SK-N-SH (cell line): ENCODE data around the gene ALDH4A1. TPM values are rescaled to one million over a fixed set of nuclear protein-coding genes. Genes with fewer than 3 reads are reported as not detected.

Experiments used
- CTCF ChIA-PET: fragments of 300-600, 350-600 bp; formaldehyde crosslinking; extraction: SDS; loops from one replicate; lab custom pipeline; 2021; lab: Yijun Ruan, JAX
- POLR2A ChIA-PET: fragments of 350-600 bp; sonication (Branson Sonifier 250); formaldehyde crosslinking; extraction: SDS; loops from one replicate; lab custom pipeline; 2020; ENCODE audit warnings: antibody characterized with exemption, inconsistent platforms; lab: Yijun Ruan, JAX
- DNase-seq: peaks from one replicate; pipeline ENCODE4 v3.0.0; 2012
- H2AFZ ChIP-seq: fragments of 200-600 bp; sonication (generic); 2 replicates; pipeline ENCODE4 v1.8.1; 2016; ENCODE audit warnings: antibody characterized with exemption, mild to moderate bottlenecking, low read depth
- H3F3A ChIP-seq: fragments of 200-600 bp; sonication (generic); replicated peaks from 2 replicates; pipeline ENCODE3; 2016; ENCODE audit warnings: antibody characterized with exemption, mild to moderate bottlenecking; ENCODE audit not compliant: insufficient read depth
- H3K27ac ChIP-seq, 2 experiments: fragments of 200-500 bp in 1 of 2; fragments of 200-600 bp in 1 of 2; sonication (Bioruptor generic) in 1 of 2; sonication (generic), shearing (Covaris generic) in 1 of 2; 2 replicates each; pipeline versions ENCODE4 v1.5.1 to v1.6.1; 2014 to 2016; ENCODE audit warnings: low read depth in 2 of 2, inconsistent platforms in 1 of 2, low read length in 1 of 2, mild to moderate bottlenecking in 1 of 2, mixed read lengths in 1 of 2
- H3K27me3 ChIP-seq: fragments of 200-600 bp; sonication (generic), shearing (Covaris generic); 2 replicates; pipeline ENCODE4 v1.6.1; 2016; ENCODE audit warnings: mixed run types; ENCODE audit not compliant: insufficient read depth
- H3K36me3 ChIP-seq, 2 experiments: fragments of 200-500 bp in 1 of 2; fragments of 200-600 bp in 1 of 2; sonication (Bioruptor generic) in 1 of 2; sonication (generic) in 1 of 2; replicated peaks in 1 of 2; 2 replicates each; pipeline versions ENCODE3 to v1.5.1; 2014 to 2016; ENCODE audit warnings: low read length in 1 of 2, mild to moderate bottlenecking in 1 of 2; ENCODE audit not compliant: insufficient read depth in 2 of 2, control insufficient read depth in 1 of 2
- H3K4me1 ChIP-seq, 2 experiments: fragments of 200-500 bp in 1 of 2; fragments of 200-600 bp in 1 of 2; sonication (Bioruptor generic) in 1 of 2; sonication (generic), shearing (Covaris generic) in 1 of 2; 2 replicates each; pipeline versions ENCODE4 v1.5.1 to v1.6.1; 2014 to 2016; ENCODE audit warnings: low read depth in 1 of 2, low read length in 1 of 2, mixed run types in 1 of 2; ENCODE audit not compliant: insufficient read depth in 2 of 2, control insufficient read depth in 1 of 2
- H3K4me2 ChIP-seq: fragments of 200-600 bp; sonication (generic), shearing (Covaris generic); 2 replicates; pipeline ENCODE4 v1.6.1; 2017; ENCODE audit warnings: mixed run types
- H3K4me3 ChIP-seq, 2 experiments: fragments of 200-500 bp in 1 of 2; fragments of 200-600 bp in 1 of 2; sonication (Bioruptor generic) in 1 of 2; sonication (generic), shearing (Covaris generic) in 1 of 2; 2 replicates each; pipeline versions ENCODE4 v1.5.1 to v1.8.1; 2014 to 2016; ENCODE audit warnings: low read depth in 2 of 2, inconsistent platforms in 1 of 2, low read length in 1 of 2, mild to moderate bottlenecking in 1 of 2, mixed read lengths in 1 of 2, moderate library complexity in 1 of 2
- H3K79me2 ChIP-seq: fragments of 200-600 bp; sonication (generic); 2 replicates; pipeline ENCODE4 v1.8.1; 2017; ENCODE audit warnings: mild to moderate bottlenecking; ENCODE audit not compliant: insufficient read depth
- H3K9ac ChIP-seq: fragments of 200-600 bp; sonication (generic); 2 replicates; pipeline ENCODE4 v1.6.1; 2017; ENCODE audit warnings: mixed run types
- H3K9me2 ChIP-seq: fragments of 200-600 bp; sonication (generic); 2 replicates; pipeline ENCODE4 v1.6.1; 2017; ENCODE audit warnings: mixed run types
- H3K9me3 ChIP-seq: fragments of 200-600 bp; sonication (generic); 2 replicates; pipeline ENCODE4 v1.6.1; 2017; ENCODE audit warnings: mixed run types, mild to moderate bottlenecking, moderate library complexity
- H4K20me1 ChIP-seq: fragments of 200-600 bp; sonication (generic); 2 replicates; pipeline ENCODE4 v1.6.1; 2017; ENCODE audit warnings: mild to moderate bottlenecking, mixed run types; ENCODE audit not compliant: insufficient read depth
- ELF1 ChIP-seq: IDR thresholded peaks from 2 replicates; pipeline ENCODE4 v1.4.0; 2012
- EP300 ChIP-seq, 2 experiments: IDR thresholded peaks; 2 replicates each; pipeline versions ENCODE4 v1.4.0 to v1.6.1; 2012; ENCODE audit warnings: borderline replicate concordance in 1 of 2, low read depth in 1 of 2, low read length in 1 of 2
- EZH2phosphoT487 ChIP-seq: fragments of 200-600 bp; sonication (generic); IDR thresholded peaks from 2 replicates; pipeline ENCODE4 v1.6.1; 2017; ENCODE audit warnings: low read depth, mixed run types, mild to moderate bottlenecking, antibody characterized with exemption, moderate library complexity, borderline replicate concordance
- FOSL2 ChIP-seq: IDR thresholded peaks from 2 replicates; pipeline ENCODE4 v1.4.0; 2012; ENCODE audit warnings: low read depth, mild to moderate bottlenecking, moderate library complexity, borderline replicate concordance
- GATA2 ChIP-seq: sonication (generic); formaldehyde crosslinking; IDR thresholded peaks from 2 replicates; pipeline ENCODE4 v1.5.0; 2020; ENCODE audit warnings: mild to moderate bottlenecking, missing genetic modification reagents
- JUND ChIP-seq: IDR thresholded peaks from 2 replicates; pipeline ENCODE4 v1.4.0; 2012
- MEF2A ChIP-seq: IDR thresholded peaks from 2 replicates; pipeline ENCODE4 v1.4.0; 2012; ENCODE audit warnings: low read depth, borderline replicate concordance
- MXI1 ChIP-seq: IDR thresholded peaks from 2 replicates; pipeline ENCODE4 v1.6.1; 2012; ENCODE audit warnings: mild to moderate bottlenecking, low read depth, low read length, improper control_type of control experiment
- NRF1 ChIP-seq: IDR thresholded peaks from 2 replicates; pipeline ENCODE4 v1.6.1; 2012; ENCODE audit warnings: low read depth, mild to moderate bottlenecking, low read length
- POLR2AphosphoS5 ChIP-seq: IDR thresholded peaks from 2 replicates; pipeline ENCODE4 v1.6.1; 2012; ENCODE audit warnings: low read depth, low read length
- RAD21 ChIP-seq: IDR thresholded peaks from 2 replicates; pipeline ENCODE4 v1.6.1; 2012; ENCODE audit warnings: mild to moderate bottlenecking, low read length
- RFX5 ChIP-seq: IDR thresholded peaks from 2 replicates; pipeline ENCODE4 v1.6.1; 2012; ENCODE audit warnings: mild to moderate bottlenecking, improper control_type of control experiment, low read length
- RXRA ChIP-seq: IDR thresholded peaks from 2 replicates; pipeline ENCODE4 v1.4.0; 2012; ENCODE audit warnings: low read depth, mild to moderate bottlenecking, borderline replicate concordance
- SMC3 ChIP-seq: IDR thresholded peaks from 2 replicates; pipeline ENCODE4 v1.6.1; 2012; ENCODE audit warnings: low read depth, low read length, improper control_type of control experiment
- YY1 ChIP-seq: IDR thresholded peaks from 2 replicates; pipeline ENCODE4 v1.4.0; 2012; ENCODE audit warnings: low read depth, mild to moderate bottlenecking
- WGBS: methylation state at CpG from one replicate; pipeline ENCODE4 v1.1.6; 2017; ENCODE audit warnings: low lambda C conversion rate; 5-methylcytosine and 5-hydroxymethylcytosine counted together
- polyA plus RNA-seq, 3 experiments: library from polyadenylated mRNA; depleted of rRNA; stranded (reverse); fragments of >200 nt; gene quantifications; 2 replicates each; pipeline ENCODE4 v1.2.3, GENCODE V29; 2012
- TF ChIP-seq, protein P1 (sequence below): fragments of 150-350 bp; IDR thresholded peaks from 2 replicates; pipeline ENCODE4 v1.6.1; 2017; ENCODE audit warnings: antibody characterized with exemption, low read length, low read depth, borderline replicate concordance
- TF ChIP-seq, protein P2 (sequence below): IDR thresholded peaks from 2 replicates; pipeline ENCODE4 v1.4.0; 2012; ENCODE audit warnings: low read depth, borderline replicate concordance
- TF ChIP-seq, protein P3 (sequence below): IDR thresholded peaks from 2 replicates; pipeline ENCODE4 v1.4.0; 2012; ENCODE audit warnings: low read depth

The ALDH4A1 gene
- polyA plus RNA-seq, 1 of the 3 experiments (the other 2 are of a cell fraction), result 18.5 TPM

DNA sequence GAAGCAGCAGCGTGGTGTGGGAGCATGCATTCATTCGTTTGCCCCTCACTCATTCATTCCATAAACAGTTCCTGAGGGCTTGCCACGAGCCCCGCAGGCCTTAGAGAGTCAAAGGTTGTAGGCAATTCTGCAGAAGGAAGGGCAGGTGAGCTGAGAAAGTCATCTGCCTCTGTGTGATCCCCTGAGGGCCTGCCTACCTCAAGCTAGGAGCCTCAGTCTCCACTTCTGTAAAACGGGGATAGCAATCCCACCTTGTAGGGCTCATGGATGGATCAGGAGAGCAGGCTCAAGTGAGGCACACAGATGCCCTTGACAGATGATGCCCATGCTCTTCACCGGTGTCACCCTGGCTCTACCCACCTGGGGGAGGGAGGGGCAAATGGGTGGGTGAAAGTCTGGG lies 26.6 kb upstream of the ALDH4A1 start (continued):
- TF ChIP-seq YY1, result no peak
- no peak for TF ChIP-seq RFX5
- TF ChIP-seq FOSL2, result no peak
- TF ChIP-seq MXI1, result no peak

DNA sequence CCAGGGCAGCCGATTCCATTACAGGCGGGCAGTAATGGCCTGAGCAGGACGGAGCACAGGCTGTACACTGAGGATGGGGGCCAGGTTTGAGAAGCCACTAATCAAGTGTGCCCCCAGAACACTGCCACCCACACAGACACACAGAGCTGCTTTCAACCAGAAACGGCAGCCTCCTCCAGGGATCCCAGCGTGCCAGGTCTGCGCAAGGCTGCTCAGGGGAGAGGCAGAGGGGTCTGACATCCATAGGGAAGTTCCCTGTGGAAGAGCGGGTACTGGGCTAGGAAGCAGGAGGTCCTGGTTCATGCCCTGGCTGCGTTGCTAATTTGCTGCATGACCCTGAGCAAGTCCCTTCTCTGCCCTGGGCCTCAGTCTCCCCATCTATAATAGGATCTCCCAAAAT lies 26.1 kb upstream of the ALDH4A1 start:
- POLR2A ChIA-PET, result no interaction called here
- CTCF ChIA-PET, result interaction anchor here (0.9 to 8.4 kb wide), 3 partner anchors 16 to 22 kb away, joined by 3 to 98 read pairs (median 8); no protein-coding TSS in a partner anchor
- 93% methylated on average over 5 of the region's 8 CpGs for WGBS
- Histone ChIP-seq H4K20me1 (no peaks in the 10 kb centered on the region), H3K36me3 (no peaks in the 10 kb centered on the region), H3K27me3 (no peaks in the 10 kb centered on the region), H2AFZ (no peak overlapping the region), H3K4me1 (peaks cover 27 to 32% of the 10 kb centered on the region in 2 experiments; a peak in 3 of 4 replicates), H3K4me3 (no peak overlapping the region), H3K27ac (peak overlapping the region in 1 of 2 experiments; percentile 94; a peak in 2 of 4 replicates), H3K9me2 (no peaks in the 10 kb centered on the region), H3K79me2 (peaks cover 71% of the 10 kb centered on the region), H3F3A (no peaks in the 10 kb centered on the region), H3K9me3 (no peaks in the 10 kb centered on the region), H3K9ac (no peak overlapping the region), H3K4me2 (peak overlapping the region; percentile 66)
- TF ChIP-seq JUND (no peak), SMC3 (no peak), MEF2A (no peak), MXI1 (no peak), RAD21 (no peak), GATA2 (no peak), FOSL2 (no peak), EZH2phosphoT487 (no peak), EP300 (IDR thresholded peaks at IDR 0.05; ENCODE audit: borderline replicate concordance in 1 of 2, low read depth in 1 of 2, low read length in 1 of 2) (no peak), POLR2AphosphoS5 (no peak), ELF1 (no peak), RXRA (no peak), NRF1 (no peak)
- TF ChIP-seq, protein P1, sequence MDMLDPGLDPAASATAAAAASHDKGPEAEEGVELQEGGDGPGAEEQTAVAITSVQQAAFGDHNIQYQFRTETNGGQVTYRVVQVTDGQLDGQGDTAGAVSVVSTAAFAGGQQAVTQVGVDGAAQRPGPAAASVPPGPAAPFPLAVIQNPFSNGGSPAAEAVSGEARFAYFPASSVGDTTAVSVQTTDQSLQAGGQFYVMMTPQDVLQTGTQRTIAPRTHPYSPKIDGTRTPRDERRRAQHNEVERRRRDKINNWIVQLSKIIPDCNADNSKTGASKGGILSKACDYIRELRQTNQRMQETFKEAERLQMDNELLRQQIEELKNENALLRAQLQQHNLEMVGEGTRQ, result no peak
- TF ChIP-seq, protein P2, sequence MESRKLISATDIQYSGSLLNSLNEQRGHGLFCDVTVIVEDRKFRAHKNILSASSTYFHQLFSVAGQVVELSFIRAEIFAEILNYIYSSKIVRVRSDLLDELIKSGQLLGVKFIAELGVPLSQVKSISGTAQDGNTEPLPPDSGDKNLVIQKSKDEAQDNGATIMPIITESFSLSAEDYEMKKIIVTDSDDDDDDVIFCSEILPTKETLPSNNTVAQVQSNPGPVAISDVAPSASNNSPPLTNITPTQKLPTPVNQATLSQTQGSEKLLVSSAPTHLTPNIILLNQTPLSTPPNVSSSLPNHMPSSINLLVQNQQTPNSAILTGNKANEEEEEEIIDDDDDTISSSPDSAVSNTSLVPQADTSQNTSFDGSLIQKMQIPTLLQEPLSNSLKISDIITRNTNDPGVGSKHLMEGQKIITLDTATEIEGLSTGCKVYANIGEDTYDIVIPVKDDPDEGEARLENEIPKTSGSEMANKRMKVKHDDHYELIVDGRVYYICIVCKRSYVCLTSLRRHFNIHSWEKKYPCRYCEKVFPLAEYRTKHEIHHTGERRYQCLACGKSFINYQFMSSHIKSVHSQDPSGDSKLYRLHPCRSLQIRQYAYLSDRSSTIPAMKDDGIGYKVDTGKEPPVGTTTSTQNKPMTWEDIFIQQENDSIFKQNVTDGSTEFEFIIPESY, result no peak
- TF ChIP-seq, protein P3, sequence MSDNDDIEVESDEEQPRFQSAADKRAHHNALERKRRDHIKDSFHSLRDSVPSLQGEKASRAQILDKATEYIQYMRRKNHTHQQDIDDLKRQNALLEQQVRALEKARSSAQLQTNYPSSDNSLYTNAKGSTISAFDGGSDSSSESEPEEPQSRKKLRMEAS, result no peak
- no peak for DNase-seq
